Ammon's horn (tissue), 1 donor: Measurements from ENCODE around the gene CLSTN2.

Experiments used
- DNase-seq: peaks from one replicate; pipeline ENCODE4 v3.0.0-alpha.2; 2016; ENCODE audit warnings: low spot score

Gene CLSTN2

GRCh38 chr3:140378571-140379340, 443.8 kb downstream of the CLSTN2 start:
- DNase-seq: no peak

DNA sequence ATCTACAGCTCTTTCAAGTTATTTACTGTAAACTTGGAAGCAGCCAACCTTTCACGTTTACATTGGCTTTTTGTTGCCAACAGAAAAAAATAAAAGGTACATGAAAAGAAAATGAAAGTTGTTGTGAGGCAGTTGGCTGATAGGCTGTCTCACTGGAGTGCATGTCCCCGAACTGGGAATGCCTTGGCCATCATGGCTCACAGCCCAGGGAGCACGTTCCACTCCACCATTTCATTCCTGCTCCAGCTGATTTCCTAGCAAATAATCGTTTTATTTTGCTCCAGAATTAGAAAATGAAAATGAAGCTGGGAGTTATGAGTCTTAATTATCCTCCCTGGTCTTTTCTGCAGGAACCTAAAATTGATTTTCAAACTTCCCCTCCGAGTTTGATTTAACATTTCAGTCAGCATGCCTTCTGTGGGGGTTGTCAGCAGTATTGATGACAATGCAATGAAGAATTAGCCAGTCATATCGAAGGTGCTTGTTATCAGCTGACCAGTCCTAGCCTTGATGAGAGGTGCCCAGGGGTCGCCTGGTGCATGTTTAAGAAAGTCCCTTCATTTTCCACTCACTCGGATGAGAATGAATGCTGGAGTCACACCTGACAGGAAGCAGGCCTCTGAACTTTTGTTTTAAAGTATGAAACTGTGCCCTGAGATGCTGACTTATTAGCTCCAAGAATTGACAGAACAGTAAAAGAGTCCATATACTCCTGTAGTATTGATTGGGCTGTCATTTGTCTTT, 449.2 kb downstream of the CLSTN2 start:
- no peak for DNase-seq

- DNase-seq: no peak
Observed at GRCh38 chr3:140384876-140385275, 449.9 kb downstream of the CLSTN2 start.

DNA sequence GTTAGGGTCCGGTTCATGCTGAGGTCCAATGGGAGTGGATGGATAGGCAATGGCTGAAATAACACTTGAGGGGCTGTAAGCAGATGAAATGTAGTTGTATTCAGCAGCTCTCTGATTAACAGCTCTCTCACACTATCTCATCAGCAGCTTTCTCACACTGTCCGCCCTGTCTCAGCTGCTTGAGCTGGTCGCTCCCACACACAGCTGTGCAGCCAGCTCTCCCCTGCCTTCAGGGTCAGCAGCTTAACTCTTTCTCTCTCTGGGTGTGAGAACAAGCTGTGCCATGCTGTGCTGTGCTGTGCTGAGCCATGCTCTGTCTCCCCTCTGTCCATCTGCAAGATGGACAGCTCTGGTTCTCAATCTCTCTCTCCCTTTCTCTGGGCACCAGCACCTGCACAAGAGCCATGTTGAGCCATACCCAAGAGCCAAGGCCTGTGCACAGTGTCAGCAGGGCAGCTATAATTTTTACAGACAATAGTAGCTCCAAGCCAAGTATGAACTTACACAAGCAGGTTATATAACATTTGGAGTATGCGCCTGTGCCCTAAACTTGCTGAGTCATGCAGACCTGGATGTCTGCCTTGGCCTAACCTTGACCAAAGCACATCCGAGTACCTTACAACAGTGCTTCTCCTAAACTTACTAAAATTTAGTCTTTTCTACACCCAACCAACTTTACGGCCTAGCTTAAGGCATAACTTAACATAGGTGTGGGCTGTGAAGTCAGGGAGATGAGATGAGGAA, 451.5 kb downstream of the CLSTN2 start:
- DNase-seq: peak; percentile 24

GRCh38 chr3:140387244-140387643, 452.3 kb downstream of the CLSTN2 start:
- no peak for DNase-seq

GRCh38 chr3:140388202-140388922, 453.4 kb downstream of the CLSTN2 start:
- DNase-seq: no peak

GRCh38 chr3:140391061-140391460, 456.1 kb downstream of the CLSTN2 start:
- DNase-seq: no peak

- DNase-seq: no peak
Observed at GRCh38 chr3:140394488-140395133, 459.6 kb downstream of the CLSTN2 start.

- DNase-seq: no peak
Observed at GRCh38 chr3:140395134-140396075, 460.4 kb downstream of the CLSTN2 start.

- no peak for DNase-seq
Observed at GRCh38 chr3:140396110-140396509, 461.1 kb downstream of the CLSTN2 start.

- no peak for DNase-seq
Observed at GRCh38 chr3:140397847-140398246, 462.9 kb downstream of the CLSTN2 start.

GRCh38 chr3:140398387-140398786, 463.4 kb downstream of the CLSTN2 start:
- DNase-seq: no peak

DNA sequence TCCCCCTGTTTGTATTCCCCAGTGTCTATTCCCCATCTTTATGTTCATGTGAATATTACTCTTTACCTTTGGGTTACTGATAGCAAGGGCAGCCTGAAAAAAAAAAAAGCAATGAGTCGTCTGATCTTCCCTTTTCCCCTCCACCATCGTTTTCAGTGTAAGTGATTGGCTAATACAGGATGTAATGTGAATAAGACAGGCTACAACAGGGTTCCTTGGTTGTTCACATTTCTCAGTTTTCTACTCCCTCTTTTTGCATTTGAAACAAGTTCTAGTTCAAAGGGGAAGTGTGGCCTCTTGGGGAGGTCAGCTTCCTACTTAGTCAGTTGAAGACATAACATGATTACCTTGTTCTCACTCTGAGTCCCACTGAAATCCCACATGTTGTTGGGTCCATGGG, 464.9 kb downstream of the CLSTN2 start:
- DNase-seq: peak; percentile 16

DNA sequence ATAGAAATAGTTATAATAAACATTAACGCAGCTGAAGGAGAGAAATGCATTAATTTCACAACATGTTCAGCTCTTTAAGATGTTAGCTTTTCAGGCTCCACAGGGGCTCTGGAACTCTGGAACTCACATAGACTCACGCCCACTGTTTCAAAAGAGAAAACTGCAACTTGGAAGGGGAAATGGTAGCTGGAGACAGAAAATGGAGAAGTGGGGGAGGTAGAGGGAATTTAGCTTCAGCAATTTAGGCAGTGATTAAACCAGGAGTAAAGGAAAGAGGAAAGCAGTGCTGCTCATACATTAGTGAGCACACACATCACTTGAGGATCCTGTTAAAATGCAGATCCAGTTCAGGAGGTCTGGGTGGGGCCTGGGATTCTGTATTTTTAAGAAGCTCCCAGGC, 468.1 kb downstream of the CLSTN2 start:
- DNase-seq: no peak

- DNase-seq: no peak
Observed at GRCh38 chr3:140403608-140404007, 468.6 kb downstream of the CLSTN2 start.

DNA sequence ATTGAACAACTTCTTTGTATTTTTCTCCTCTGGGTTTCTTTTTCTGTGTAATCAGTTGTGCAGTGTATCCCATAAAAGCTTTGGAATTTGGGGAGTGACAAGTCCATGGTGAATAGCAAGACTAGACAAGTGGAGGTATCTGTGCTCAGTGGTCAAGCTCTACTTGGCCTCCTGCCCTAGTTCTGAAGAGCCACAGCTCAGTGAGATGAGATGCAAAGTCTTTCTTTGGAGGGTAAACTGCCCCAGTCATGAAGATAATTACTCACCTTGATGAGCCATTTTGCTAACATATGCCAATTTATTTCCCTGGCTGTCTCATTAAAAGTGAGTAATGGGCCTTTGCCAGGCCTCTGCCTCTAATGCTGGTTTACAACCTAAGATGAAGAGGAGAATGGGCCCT, 471.7 kb downstream of the CLSTN2 start:
- no peak for DNase-seq

DNA sequence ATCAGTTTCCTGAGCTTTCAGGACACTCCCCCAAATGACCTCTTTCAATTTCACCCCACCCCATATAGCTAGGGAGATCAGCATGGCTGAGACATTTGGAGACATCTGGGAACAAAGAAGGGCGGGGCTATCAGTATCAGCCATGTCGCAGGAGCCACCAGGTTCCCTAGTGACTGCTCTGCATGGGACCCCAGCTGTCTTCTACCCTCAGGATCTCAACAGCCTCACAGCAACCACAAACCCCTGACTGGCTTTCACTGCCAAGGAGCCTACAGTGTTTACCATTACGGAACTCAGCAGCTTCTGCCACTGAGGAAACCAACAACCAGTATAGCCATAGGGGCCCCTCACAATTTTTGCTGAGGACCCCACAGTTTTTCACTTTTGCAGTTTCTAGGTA, 473.3 kb downstream of the CLSTN2 start:
- no peak for DNase-seq

DNA sequence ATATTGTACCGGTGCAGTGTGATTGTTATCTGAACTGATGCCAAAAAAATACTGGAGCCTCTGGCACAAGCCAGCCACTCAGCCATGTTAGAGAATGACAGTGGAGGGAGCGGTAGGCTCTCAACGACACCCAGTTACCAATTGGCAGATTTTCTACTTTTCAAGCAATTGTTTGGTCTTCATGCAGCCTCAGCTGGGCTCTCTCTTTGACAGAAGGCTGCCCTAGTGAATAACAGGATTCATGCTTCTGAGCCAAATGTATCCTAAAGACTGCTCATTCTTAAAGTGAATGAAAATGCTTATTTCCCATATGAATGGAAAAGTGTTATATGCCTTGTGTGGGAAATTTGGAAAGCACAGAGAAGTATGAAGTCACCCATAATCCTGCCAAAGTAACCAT, 481.7 kb downstream of the CLSTN2 start:
- no peak for DNase-seq

DNA sequence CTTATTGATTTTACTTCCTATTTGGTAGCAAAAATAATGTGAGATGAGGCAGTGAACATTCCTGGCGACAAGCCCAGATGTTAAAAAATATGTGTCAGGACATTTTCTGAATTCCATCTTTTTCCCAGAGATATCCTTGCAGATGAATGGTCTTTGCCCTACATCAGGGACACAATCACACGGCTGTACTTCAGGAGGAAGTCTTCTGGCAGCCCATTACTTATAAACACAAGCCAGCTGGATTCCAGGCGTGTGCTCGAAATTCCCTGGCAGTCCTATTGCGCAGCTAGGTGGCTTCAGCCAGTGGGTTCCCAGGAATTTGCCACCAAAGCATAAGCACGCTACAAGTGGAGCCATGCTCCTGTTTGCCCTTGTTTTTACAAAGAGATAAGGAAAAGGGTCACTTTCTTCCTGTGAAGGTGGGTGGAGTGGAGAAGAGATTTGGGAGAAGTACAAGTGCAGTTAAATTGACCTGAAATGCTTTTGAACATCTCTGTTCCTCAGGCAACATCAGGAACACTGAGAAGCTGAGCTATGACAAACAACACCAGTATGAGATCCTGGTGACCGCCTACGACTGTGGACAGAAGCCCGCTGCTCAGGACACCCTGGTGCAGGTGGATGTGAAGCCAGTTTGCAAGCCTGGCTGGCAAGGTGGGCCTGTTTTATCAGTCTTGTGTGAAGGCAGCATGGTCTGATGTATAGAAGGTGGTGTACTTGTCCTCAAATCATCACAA, 485.8 kb downstream of the CLSTN2 start:
- no peak for DNase-seq

GRCh38 chr3:140421884-140422283, 486.9 kb downstream of the CLSTN2 start:
- no peak for DNase-seq
